Left hindlimb (tissue), 1 donor: Measurements from ENCODE around the gene THBS4.

Experiments
- DNase-seq: peaks from one replicate; pipeline ENCODE4 v3.0.0-alpha.2; 2018

THBS4 gene

GRCh38 chr5:80048084-80048780 lies 13.1 kb downstream of the THBS4 start:
- DNase-seq, result no peak

GRCh38 chr5:80052464-80052863 lies 17.3 kb downstream of the THBS4 start:
- DNase-seq, result peak; percentile 62

- no peak for DNase-seq
These were observed 19.5 kb downstream of the THBS4 start for GRCh38 chr5:80054682-80055081.

GRCh38 chr5:80055491-80056170 lies 20.5 kb downstream of the THBS4 start:
- DNase-seq, result no peak

GRCh38 chr5:80057099-80057498 lies 22.0 kb downstream of the THBS4 start:
- DNase-seq, result no peak

GRCh38 chr5:80057921-80058320 lies 22.8 kb downstream of the THBS4 start:
- DNase-seq, result no peak

- peak; percentile 65 for DNase-seq
These were observed 24.3 kb downstream of the THBS4 start for GRCh38 chr5:80059354-80059980.

GRCh38 chr5:80060966-80061365 lies 25.8 kb downstream of the THBS4 start:
- DNase-seq, result no peak

- DNase-seq, result no peak
These were observed 26.4 kb downstream of the THBS4 start for GRCh38 chr5:80061547-80061946.

GRCh38 chr5:80064124-80064523 lies 29.0 kb downstream of the THBS4 start:
- DNase-seq, result no peak

- DNase-seq, result no peak
These were observed 31.9 kb downstream of the THBS4 start for GRCh38 chr5:80067016-80067415.

- DNase-seq, result no peak
These were observed 32.5 kb downstream of the THBS4 start for GRCh38 chr5:80067531-80068245.

GRCh38 chr5:80068246-80068636 lies 33.1 kb downstream of the THBS4 start:
- no peak for DNase-seq

- DNase-seq, result no peak
These were observed 33.6 kb downstream of the THBS4 start for GRCh38 chr5:80068775-80069174.

- no peak for DNase-seq
These were observed 34.2 kb downstream of the THBS4 start for GRCh38 chr5:80069251-80069800.

- DNase-seq, result no peak
These were observed 34.8 kb downstream of the THBS4 start for GRCh38 chr5:80069918-80070318.

GRCh38 chr5:80070338-80071056 lies 35.3 kb downstream of the THBS4 start:
- DNase-seq, result no peak

- DNase-seq, result no peak
These were observed 36.4 kb downstream of the THBS4 start for GRCh38 chr5:80071510-80072021.

- no peak for DNase-seq
These were observed 37.2 kb downstream of the THBS4 start for GRCh38 chr5:80072103-80073073.

GRCh38 chr5:80076131-80077050 lies 41.2 kb downstream of the THBS4 start:
- DNase-seq, result no peak
